HG03064 (cell line): ENCODE results near the gene EFTUD2.

ENCODE experiments used
- ATAC-seq: cut with Tn5 transposase; IDR thresholded peaks from one replicate; pipeline ENCODE4 v1.9.1; 2021; ENCODE audit warnings: low read depth; ENCODE audit not compliant: unreplicated experiment

EFTUD2 gene

DNA sequence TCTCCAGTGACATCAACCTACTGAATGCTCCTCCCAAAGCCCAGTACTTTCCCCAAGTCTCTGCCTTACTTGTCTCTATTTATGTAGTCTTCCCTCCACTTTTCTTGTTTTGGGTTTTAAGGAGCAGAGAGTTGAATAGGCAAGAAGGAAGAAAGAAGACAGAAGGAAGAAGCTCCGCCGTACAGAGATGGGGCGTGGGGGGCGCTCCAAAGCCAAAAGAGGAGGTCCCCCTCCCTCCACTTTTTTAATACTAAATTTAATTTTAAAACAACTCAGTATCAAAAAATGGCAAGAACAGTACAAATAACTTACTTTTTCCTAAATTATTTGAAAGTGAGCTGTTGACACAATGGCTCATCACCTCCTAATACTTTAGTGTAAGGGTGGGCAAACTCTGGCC, 4.6 kb downstream of the EFTUD2 start:
- no peak for ATAC-seq

DNA sequence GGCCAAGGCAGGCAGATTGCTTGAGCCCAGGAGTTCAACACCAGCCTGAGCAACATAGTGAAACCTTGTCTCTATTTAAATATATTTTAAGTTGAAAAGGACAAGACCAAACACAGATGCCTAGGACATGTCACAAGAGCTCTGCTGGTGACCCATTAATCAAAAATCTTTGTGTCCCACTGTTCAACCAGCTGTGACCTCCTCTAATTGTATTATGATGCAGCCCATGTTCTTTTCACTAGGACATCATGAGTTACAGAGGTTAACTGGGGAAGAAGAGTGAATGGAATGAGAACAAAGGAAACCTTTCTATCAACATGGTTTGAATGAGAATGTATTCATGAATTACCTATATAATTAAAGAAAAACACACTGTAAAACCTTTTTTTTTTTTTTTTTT, 7.0 kb downstream of the EFTUD2 start:
- ATAC-seq = no peak

- ATAC-seq = no peak
Measured at GRCh38 chr17:44889003-44889402, 10.2 kb downstream of the EFTUD2 start.

DNA sequence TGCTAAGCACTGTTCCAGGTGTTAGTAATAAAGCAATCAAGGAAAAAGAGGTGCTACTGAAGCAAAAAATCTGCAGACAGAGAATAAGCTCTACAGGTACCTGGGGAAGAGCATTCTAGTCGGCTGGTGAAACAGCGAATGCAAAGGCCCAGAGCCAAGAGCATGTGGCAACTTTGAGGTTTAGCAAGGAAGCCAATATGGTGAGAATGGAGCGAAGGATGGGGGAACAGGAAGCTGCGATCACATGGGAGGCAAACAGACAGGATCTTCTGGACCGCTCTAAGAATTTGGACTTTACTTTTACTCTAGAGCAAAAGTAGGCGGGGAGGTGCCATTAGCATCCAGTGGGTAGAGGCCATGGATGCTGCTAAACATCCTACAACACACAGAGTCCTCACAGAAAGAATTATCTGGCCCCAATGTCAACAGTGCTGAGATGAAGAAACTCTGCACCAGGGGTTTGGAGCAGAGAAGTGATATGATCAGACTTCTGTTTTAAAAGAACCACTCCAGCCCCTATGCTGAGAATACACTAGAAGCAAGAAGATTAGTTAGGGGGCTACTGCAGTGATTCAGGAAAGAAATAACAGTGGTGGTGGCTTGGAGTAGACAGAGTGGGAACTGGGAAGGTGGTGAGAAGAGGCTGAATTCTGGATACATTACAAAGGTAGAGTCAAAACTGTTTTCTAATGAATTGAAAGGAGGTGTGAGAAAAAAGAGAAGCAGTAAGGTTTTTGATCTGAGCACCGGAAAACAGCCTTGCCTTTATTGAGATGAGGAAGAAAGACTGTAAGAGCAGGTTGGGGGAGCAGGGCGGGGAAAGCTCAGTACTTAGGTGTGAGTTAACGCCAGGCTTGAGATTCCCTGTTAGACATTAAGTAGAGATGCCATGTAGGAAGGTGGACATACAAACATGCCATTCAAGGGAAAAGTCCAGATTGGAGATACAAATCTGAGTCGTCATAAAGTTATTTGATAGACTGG, 11.0 kb downstream of the EFTUD2 start:
- no peak for ATAC-seq

- no peak for ATAC-seq
Measured at GRCh38 chr17:44887016-44887415, 12.2 kb downstream of the EFTUD2 start.

GRCh38 chr17:44884941-44885340, 14.3 kb downstream of the EFTUD2 start:
- ATAC-seq = no peak

DNA sequence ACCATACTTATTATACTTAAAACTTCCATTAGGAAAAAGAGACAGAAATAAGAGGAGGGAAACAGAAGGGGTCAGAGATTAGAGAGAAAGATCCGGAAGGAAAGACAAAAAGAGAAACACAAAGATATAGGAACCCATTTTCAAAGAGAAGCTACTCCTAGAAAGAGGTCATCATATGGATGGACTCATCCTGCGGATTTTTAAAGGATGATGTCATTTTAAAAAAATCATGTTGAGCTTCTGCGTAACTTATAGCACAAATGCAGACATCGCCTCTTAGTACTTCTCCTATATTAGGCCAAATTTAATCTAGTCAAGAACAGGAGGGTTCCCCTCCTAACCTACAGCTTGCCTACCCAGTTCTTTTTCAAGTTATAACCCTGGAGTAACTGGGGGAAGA, 18.1 kb downstream of the EFTUD2 start:
- ATAC-seq = no peak

GRCh38 chr17:44880062-44880461, 19.2 kb downstream of the EFTUD2 start:
- no peak for ATAC-seq

DNA sequence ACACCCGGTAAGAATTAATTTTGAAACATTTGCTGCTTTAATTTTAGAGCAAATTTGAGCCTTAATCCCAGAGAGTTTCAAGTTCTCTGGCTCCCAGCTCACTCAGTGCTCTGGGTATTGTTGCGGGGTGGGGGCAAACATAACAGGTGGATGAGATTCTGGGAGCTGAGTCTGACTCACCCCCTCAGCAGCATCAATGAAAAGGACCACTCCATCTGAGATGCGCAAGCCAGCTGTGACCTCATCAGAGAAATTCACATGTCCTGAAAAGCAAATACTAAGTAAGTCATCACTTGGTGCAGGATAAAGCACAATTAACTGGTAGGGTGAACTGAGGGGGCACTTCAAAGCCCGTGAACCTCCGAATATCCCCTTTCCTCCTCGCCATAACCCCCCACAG, 19.9 kb downstream of the EFTUD2 start:
- no peak for ATAC-seq

- ATAC-seq = no peak
Measured at GRCh38 chr17:44878627-44879221, 20.5 kb downstream of the EFTUD2 start.

DNA sequence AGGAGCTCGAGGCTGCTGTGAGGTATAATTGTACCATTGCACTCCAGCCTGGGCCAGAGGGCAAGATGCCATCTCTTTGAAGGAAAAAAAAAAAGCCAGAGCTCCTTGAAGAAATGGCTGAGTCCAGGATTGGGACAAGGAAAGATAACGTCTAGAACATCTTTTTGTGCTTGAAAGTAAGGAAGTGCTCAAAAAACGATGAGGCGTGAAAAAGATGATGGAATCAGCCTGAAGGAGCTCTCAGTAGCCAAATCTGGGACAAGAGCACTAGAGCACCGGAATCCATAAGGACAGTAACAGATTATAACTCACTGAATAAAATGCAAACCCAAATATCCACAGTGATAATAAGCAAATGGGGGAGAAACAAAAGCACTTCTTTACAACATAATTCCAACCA, 22.1 kb downstream of the EFTUD2 start:
- ATAC-seq = no peak

GRCh38 chr17:44875761-44876160, 23.5 kb downstream of the EFTUD2 start:
- ATAC-seq = no peak

GRCh38 chr17:44872131-44872768, 27.0 kb downstream of the EFTUD2 start:
- no peak for ATAC-seq

- no peak for ATAC-seq
Measured at GRCh38 chr17:44871556-44871955, 27.7 kb downstream of the EFTUD2 start.

DNA sequence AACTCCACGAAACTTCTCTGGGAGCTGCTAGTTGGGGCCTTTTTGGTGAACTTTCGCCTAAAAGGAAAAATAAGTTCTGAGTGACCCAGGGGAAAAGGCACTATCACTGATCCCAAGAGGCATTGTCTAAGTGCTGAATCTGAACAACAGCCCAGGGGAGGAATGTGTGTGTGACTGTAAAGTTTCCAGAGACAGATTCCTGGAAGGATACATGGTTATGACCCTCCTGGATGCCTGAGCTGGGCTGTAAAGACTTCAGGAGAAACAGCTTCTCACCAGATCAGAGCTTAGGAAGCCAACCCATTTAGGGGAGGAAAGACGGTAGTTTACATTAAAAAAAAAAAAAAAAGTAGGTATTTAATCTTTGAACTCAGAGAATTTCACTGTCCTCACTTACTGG, 31.4 kb downstream of the EFTUD2 start:
- no peak for ATAC-seq

GRCh38 chr17:44865931-44866330, 33.3 kb downstream of the EFTUD2 start:
- no peak for ATAC-seq

DNA sequence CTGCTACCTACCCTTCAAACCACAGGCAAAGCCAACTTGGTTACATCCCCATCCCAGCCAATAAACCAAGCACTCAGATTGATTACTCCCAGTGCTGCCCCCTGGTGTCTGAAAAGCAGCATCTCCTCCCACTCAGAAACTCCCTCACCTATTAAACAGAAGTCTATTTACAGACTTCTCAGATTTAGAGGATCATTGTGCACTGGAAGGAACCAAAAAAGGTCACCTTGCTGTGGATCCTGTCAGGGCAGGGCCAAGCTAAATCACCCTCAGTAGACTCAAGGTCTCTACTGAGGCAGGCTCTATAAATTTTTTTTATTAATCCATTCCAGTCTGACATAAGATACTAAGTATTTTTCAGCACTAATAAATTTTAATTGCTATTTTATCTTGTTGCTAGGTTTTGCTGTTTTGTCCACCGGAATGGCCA, 34.0 kb downstream of the EFTUD2 start:
- ATAC-seq = no peak

- ATAC-seq = no peak
Measured at GRCh38 chr17:44864831-44865230, 34.4 kb downstream of the EFTUD2 start.

DNA sequence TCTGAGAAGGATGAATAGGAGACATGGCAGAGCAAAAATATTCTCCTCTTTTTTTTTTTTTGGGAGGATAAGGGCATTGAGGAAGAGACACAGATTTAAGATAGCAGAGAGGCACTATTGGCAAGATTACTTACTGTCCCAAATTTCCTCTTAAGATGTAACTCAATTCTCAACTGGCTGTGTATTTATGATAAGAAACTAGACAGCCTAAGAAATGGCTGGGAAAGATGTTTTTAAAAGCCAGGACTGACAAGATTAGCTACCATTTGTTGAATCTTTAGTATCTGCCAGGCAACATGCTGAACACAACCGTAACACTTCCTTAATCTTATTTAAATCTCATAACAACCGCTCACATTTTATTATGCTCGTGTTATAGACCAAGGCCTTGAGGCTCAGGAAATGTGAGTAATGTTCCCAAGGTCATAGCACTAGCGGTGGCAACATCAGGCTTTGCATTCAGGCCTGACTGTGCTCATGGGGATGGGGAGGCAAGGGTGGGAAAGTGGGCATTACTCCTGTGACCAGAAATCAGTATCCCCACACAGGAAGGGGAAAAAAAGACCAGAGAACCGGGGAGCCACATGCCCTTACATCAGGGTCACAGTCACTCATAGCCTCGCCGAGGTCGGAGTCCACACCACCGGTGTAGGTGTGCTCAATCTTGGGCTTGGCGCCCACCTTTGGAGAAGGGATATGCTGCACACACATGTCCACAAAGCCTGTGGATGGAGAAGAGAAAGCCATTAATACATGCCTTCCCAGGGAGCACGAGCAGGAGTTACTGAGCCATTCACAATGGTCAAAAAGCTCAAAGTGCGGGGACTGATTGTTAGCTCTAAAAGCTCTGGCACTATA, 36.0 kb downstream of the EFTUD2 start:
- no peak for ATAC-seq

GRCh38 chr17:44862278-44862914, 36.8 kb downstream of the EFTUD2 start:
- no peak for ATAC-seq
